GM21515 (cell line): ENCODE results near the gene USH1G.
"Not testable (repeated sequence)": the region's sequence is repeated elsewhere in the genome, so short reads cannot be mapped to it uniquely, and the experiment has no call there.

Experiments
- ATAC-seq: cut with Tn5 transposase; IDR thresholded peaks from one replicate; pipeline ENCODE4 v1.9.1; 2021; ENCODE audit not compliant: unreplicated experiment

The USH1G gene

DNA sequence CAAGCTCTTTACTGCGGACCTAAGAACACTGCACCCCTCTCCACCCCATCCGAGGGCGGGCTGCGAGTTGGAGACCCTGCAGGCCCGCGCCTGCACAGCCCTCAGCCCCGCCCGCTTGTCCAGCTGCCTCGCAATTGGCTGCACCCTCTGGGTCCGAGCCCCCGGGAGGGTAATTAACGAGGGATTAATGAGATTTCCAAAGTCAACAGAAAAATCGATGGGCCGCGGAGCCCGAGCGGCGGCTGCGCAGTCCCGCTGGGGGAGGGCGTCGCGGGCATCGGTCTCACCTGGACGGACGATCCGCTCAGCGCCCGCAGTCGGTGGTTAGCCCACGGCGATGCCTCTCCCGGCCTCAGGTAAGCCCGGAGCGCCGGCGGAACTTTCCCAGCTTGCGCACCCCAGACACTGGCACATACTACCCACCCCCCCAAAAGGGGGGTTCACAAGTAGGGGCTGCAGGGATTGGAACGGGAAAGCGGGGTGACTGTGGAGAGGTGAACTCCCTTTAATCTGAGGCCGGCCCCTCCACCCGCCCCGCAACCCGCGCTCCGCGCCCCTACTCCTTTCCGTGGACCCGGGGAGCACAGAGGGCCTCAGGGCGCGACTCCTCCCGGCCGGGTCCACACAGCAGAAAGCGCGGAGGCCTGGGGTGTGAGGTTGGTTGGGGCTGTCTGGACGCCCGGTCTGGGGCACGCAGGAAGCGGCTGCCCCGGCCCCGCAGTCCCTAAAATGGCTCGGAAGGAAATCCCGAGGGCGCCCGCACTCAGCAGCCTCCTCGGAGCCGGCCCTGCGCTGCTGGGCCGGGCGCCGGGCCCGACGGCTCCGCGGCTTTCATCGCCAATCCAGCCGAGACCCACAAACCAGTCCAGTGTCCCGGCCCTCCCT, 12.8 kb upstream of the USH1G start, which contains the start of gene OTOP3:
TSS of gene OTOP3 (plus strand) at position 314 of the 885 bp plus-strand sequence. CDS start at position 338, 24 bp downstream.
- no peak for ATAC-seq

DNA sequence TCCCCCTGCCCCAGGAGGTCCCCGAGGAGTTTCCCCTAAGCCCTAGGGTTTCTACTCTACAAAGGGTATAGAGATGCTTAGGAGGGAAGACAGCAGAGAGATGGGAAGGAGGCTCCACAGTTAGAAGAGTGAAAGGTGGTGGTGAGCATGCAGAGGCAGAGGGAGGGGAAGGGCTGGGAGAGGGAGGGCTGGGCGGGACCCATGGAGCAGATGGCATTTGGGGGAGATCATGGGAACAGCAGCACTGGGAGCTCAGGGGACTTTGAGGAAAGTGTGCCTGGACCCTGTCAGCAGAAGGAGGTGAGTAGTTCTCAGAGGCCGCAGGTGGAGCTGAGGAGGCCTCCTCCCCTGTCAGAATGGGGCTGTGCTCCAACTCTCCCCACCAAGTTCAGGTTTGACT, 12.0 kb upstream of the USH1G start:
- ATAC-seq: no peak

DNA sequence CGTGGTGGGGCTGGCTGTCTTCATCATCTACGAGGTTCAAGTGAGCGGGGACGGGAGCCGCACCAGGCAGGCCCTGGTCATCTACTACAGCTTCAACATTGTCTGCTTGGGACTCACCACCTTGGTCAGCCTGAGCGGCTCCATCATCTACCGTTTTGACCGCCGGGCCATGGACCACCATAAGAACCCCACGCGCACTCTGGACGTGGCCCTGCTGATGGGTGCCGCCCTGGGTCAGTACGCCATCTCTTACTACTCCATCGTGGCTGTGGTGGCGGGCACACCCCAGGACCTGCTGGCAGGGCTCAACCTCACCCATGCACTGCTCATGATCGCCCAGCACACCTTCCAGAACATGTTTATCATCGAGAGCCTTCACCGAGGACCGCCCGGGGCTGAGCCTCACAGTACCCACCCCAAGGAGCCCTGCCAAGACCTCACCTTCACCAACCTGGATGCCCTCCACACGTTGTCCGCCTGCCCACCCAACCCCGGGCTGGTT, 7.5 kb upstream of the USH1G start:
- ATAC-seq: no peak

DNA sequence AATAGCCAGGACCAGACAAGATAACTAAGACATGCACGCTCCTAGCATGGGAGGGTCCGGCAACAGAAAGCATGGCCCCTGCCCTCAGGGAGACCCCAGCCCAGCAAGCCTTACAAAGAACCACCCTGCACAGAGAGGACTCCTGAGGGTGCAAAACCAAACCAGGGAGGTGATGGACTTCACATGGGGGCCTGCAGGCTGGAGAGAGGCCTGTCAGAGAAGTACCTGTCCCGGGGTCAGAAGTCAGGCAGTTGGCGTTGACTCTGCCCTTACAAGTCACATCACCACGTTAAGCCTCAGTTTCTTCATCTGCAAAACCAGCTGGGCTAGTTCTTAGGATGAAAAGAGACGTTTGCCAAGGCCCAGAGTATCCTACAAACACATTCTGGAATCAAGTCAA, 5.7 kb upstream of the USH1G start:
- ATAC-seq: no peak

DNA sequence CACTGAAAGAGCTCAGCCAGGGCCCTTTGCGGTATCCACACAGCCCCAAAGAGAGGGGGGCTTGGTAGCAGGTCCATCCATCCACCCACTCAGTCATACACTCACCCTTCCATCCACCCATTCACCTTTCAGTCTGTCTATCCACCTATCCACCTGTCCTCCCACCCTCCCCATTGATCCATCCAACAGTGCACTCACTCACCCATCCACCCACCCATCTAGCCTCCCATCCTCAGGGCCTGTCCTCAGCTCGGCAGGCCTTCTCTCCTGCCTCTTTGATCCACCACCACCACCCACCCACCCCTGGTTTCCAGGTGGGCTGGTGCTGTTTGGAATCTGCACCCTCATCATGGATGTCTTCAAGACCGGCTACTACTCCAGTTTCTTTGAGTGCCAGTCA, 2.2 kb upstream of the USH1G start:
- ATAC-seq: no peak

DNA sequence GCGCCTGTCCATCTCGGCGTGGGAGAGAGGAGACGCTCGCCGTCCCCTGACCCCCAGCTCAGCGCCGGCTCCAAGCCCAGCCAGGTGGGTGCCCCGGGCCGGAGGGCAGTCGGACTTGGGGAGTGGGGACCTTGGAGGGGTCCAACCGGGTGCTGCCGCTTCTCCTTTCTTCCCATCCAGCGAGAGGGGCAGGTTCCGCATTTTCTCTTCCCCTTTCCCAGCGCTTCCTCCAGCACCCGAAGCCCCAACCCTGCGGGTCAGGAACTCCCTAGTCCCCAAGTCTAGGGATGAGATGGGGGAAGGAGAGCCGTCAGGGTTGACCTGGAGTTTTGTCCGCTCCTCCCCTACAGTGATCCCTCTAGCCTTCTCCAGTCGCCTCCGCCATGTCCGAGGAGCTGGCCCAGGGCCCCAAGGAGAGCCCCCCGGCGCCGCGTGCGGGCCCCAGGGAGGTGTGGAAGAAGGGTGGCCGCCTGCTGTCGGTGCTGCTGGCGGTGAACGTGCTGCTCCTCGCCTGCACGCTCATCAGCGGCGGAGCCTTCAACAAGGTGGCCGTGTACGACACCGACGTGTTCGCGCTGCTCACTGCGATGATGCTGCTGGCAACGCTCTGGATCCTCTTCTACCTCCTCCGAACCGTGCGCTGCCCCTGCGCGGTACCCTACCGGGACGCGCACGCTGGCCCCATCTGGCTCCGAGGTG, 1.3 kb upstream of the USH1G start, which contains the start of gene OTOP2:
TSS of gene OTOP2 (plus strand) at position 24 of the 699 bp plus-strand sequence. CDS start at position 384, 360 bp downstream.
- no peak for ATAC-seq

DNA sequence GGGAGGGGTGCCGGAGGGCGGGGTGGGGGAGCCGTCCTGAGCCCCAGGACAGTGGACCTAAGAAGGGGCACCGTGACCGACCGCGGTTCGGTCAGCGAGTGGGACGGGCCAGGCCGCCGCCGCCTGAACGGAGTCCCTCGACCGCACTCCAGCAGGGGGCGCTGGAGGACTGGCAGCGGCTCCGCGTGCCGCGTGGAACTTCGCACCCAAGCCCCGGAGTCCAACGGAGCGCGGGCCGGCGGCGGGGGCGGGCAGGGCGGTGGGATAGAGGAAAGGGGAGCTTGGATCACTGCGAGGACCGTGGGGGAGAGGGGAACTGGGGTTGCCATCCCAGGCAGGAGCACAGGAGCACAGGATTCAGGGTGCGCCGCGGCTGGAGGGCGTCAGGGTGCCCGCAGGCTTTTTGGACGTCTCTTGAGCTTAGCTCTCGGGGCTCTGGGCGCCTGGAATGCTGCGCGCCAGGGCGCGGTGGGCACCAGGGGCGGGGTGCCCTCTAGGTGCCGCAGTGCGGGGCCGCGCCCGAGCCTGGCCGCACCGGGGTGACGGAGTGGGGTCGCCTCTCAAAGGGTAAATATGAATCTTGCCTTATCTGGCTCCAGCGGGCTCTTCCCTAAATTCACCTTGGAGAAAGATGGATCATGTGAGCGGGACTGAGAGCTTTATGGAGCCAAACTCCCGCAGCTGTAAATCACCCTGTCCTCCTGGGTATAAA, 639 bp upstream of the USH1G start:
- ATAC-seq: no peak

DNA sequence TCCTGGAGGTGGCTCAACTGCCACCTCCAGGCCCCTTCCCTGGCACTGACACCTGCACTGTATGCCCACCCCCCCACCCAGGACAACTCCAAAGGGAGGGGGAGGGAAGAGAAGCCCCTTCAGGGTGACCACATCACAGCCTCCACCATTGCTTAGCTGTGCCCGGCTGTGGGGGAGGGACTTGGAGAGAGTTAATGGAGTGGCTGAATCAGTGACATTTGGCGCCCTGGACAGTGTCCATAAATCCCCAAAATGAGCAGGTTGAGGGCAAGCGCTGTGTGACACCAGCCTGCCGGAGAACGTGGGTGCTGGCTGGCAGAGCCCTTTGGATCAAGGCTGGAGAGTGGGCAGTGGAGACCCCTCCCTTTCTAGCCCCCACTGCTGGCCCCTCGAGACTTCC, 883 bp downstream of the USH1G start:
- ATAC-seq: no peak

DNA sequence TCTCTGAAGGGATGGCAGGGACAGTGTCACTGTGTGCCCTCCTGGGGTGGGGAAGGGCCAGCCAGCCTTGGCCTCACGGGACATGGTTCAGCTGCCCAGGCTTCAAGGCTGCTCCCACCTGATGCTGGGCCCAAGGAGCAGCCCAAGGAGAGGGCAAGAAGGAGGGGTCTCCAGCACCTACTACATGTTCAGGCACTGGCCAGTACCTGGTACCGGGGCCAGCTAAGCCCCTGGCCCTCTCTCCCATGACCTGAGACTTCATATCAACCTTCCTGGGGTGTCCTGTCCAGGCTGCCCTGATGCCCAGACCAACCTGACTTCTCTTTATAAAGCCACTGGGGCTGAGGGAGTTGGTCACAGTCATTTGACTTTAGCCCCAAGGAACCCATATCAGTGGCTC, 1.3 kb downstream of the USH1G start:
- no peak for ATAC-seq

DNA sequence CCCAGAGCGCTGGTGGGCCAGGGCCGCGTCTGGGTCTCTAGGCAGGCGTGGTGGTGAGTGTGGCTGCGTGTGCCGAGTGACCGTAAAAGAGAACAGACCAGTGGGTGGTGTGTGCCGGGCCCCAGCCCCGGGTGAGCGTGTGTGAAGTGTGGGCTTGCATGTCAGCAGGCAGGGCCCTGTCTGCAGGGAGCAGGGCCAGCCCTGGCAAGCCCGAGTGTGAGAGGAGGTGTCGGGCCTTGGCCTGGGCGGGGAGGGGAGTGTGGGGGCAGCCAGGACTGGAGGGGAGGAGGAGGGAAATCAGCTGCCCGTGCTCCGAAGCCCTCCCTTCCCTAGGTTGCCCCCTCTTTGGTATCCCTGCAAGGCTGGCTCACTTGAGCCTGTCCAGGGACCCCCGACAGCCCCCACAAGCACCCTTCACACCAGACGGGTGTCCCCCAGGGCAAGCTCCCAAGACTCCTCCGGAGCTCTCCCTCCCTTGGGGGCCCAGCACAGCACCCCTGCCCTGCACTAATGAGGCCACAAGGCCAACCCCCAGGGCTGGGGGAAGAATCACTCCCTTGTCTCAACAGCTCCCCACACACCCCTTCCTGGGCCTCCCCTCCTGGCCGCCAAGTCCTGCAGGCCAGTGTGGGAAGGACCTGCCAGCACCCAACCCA, 1.9 kb downstream of the USH1G start:
- ATAC-seq: no peak

DNA sequence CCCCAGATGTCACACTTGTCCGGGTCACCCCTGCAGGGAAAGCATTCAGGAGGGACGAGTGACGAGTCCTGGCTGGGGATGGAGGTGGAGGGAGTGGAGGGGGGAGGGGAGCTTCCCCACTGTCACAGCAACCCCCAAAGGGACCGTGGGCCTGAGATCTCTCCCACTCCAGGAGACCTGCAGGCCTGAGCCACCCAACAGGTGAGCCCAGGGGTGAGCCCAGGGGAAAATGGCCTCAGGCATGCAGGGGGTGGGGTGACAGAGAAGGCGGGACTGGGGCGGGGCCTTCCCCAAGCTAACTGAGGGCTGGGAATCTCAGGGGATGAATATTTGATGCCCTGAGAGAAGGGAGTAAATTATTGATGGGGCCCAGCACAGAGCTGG, 2.4 kb downstream of the USH1G start:
- no peak for ATAC-seq

DNA sequence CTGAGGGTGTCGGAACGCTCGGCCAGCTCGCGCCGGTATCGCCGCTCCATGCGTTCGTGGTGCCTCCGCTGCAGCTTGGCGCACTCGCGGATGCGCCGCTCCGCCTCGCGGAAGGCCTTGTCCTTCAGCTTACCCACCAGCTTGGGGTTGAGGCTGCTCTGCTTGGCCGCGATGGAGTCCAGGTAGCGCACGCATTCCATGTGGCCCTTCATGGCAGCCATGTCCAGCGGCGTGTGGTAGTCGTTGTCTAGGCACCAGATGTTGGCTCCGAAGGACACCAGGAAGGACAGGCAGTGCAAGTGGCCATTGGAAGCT, 2.8 kb downstream of the USH1G start:
- ATAC-seq: no peak

DNA sequence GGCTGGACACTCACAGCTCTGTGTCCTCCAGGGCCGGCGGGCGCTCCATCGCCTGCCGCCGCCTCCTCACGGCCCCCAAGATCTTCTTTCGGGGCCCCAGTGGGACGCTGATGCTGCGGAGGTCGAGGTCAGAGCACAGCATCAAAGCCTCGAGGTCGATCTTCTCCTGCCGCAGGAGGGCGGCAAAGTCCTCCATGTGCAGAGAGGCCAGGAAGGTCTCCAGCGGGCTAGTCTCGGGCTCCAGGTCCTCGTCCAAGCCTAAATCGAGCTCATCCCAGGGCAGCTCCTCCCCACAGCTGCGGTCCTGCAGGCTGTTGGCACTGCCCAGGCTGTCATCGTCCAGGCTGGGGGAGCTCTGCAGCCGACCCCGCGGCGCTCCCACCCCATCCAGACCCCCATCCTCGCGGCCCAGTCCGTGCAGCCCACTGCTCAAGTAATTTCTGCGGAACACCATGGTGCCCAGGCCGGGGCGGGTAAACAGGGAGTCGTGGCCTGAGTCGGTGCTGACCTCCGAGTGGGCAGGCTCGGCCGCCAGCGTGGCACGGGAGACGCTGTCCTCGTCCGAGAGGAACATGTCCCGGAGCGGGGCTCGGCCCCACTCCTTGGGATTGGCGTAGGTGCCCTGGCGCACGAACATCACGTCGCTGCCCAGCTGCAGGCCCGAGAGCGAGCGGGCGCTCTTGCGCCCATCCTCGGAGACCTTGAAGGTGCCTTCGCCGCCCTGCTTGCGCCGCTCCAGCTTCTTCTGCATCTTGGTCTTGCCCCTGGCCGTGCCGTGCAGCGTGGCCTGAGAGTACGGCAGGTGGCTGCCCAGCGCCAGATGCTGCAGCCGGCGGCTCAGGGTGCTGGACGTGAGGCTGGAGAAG, 3.4 kb downstream of the USH1G start:
- ATAC-seq: no peak

DNA sequence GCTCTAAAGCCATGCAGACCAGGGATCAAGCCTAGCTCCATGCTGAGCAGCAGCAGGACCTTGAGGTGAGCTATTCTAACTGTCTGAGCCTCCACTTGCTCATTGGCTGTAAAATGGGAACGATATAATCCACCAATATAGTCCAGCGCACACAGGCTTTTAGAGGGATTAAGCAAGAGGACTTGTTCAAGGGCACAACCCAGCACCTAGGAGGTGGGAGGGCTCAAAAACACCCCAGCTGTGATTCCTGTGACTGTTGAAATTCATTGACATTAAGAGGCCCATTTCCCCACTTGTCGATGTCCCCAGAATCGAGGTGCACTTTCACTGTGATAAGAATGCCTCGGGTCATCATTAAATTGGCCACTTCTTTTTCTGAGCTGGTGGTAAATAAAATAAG, 4.1 kb downstream of the USH1G start:
- no peak for ATAC-seq

DNA sequence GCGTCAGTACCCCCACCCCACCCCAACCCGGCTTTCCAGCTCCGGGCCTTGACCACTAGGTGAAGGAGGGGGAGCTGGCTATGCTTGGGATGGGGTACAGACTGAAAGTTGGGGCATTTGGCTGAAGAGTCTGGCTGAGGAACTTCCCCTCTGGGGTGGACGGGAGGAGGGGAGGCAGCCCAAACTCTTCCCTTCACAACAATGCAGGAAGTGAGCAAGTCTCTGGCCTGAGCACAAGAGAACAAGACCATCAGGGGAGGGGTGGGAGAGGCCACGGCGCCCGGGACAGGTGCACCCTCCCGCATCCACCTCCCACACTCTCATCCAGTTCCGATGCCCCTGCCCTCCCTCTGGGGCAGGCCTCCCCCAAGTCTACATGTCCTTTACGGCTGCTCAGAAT, 5.6 kb downstream of the USH1G start:
- no peak for ATAC-seq

DNA sequence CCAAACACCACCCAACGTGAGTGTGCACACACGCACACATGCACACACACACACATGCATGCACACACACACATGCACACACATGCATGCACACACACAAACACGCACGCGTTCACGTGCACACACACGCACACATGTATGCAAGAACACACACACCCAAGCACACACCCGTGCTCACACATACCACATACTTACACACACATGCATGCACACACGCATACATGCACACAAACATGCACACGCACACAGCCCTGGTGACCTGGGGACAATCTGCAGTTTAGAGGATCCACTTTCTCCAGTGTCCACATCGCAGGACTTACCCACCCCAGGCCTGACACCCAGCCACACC, 6.2 kb downstream of the USH1G start:
- ATAC-seq: no peak

DNA sequence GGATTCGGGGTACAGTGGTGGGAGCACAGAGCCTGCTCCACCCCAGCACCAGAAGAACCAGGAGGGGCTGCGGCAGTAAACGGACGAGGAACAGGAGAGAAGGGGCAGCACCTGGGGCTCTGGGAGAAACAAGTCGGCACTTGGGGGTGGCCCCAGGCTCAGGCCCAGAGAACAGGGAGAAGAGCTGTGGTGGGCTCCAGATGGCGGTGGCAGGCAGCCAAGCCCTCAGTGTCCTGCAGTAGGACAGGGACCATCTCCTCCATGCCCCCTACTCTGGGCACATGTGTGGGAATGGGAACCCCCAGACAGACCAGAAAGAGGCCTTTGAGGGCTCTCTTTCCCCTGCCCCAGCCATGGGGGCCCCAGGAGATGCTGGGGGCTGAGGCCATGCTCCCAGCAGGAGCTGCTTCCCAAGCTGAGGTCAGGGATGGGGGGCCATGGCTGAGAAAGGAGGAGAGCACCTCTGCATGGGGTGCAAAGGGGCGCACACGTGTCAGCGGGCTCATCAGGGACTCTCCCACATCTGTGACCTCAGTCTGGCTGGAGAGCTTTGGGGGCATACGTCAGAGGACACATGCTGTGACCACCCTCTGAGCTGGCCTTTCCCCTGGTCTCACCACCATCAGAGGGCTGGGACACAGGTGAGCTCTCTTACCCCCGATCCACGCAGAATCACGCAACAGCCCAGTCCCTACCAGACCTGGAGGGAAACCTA, 6.8 kb downstream of the USH1G start:
- no peak for ATAC-seq

DNA sequence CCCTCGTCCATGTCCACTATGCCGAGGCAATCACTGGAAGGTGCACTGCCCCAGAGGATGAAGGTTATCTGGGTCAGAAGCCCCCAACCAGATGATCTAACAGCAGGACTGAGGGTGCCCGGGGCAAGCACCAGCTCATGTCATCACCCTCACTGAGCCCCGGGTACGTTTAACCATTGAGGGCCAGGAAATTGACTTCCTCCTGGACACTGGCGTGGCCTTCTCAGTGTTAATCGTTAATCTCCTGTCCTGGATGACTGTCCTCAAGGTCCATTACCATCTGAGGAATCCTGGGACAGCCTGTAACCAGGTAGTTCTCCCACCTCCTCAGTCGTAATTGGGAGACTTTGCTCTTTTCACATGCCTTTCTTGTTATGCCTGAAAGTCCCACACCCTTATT, 11.6 kb downstream of the USH1G start:
- not testable (repeated sequence) for ATAC-seq

DNA sequence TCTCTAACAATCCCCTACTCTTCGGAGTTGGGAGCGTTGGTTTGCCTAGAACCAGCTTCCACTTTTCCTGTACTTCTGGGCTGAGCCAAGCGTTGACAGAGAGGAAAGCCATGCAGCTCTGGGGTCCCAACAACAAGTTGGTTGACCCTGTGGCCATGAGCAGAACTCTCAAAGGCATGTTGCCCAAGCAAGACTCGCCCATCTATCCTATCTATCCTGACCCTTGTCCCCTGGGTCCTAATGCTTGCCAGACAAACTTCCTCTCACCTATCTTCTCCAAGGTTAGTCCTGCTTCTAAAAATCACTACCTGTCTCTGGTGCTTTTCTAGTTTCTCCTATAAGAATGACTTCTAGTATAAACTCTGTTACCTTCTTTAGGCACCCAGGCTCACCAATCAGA, 14.0 kb downstream of the USH1G start:
- ATAC-seq: not testable (repeated sequence)

DNA sequence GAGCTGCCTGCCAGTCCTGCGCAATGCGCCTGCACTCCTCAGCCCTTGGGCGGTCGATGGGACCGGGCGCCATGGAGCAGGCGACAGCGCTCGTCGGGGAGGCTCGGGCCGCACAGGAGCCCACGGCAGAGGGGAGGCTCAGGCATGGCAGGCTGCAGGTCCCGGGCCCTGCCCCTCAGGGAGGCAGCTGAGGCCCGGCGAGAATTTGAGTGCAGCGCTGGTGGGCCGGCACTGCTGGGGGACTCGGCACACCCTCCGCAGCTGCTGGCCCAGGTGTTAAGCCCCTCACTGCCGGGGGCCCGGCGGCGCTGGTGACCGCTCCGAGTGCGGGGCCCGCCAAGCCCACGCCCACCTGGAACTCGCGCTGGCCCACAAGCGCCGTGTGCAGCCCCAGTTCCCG, 16.0 kb downstream of the USH1G start:
- ATAC-seq: no peak
